ENCODE measurements around the gene NFATC2. TPM values are rescaled to one million over a fixed set of nuclear protein-coding genes. Genes with fewer than 3 reads are reported as not detected.

The NFATC2 gene
- total and polyA plus RNA-seq, 7 donors = 1.4 to 16.9 (median 5.0) TPM

DNA sequence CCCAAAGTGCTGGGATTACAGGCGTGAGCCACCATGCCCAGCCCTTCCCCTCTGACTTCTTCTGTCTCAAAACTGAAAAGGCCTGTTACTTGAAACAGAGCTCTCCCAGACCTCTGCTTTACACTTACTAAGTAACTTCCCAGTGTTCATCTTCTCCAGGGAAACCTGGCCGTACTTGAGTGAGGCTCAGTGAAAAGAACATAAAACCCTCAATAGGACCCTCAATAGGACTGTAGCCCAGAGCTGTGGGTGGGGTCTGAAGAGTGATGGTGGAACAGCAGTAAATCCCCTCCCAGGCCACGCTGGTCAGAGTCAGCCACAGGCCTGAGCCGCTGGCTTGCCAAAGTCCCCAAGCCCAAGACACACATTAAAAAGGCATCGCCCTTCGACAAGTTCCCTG, 145.4 kb downstream of the NFATC2 start:
- H3K27ac ChIP-seq = no peak overlapping the region
- DNase-seq = no peak
- intact Hi-C loops (cut with DNase I) = no loop called here

GRCh38 chr20:51396365-51396909, 146.1 kb downstream of the NFATC2 start:
- no peak for DNase-seq
- H3K27ac ChIP-seq = no peak overlapping the region
- no peaks in the 10 kb centered on the region for H3K27me3 ChIP-seq
- 88 to 93% methylated on average over 7 of the region's 7 CpGs for WGBS, 2 donors
- no peaks in the 10 kb centered on the region for H3K9me3 ChIP-seq
- TF ChIP-seq EP300 (IDR thresholded peaks at IDR 0.05) = no peak
- TF ChIP-seq, protein P1, sequence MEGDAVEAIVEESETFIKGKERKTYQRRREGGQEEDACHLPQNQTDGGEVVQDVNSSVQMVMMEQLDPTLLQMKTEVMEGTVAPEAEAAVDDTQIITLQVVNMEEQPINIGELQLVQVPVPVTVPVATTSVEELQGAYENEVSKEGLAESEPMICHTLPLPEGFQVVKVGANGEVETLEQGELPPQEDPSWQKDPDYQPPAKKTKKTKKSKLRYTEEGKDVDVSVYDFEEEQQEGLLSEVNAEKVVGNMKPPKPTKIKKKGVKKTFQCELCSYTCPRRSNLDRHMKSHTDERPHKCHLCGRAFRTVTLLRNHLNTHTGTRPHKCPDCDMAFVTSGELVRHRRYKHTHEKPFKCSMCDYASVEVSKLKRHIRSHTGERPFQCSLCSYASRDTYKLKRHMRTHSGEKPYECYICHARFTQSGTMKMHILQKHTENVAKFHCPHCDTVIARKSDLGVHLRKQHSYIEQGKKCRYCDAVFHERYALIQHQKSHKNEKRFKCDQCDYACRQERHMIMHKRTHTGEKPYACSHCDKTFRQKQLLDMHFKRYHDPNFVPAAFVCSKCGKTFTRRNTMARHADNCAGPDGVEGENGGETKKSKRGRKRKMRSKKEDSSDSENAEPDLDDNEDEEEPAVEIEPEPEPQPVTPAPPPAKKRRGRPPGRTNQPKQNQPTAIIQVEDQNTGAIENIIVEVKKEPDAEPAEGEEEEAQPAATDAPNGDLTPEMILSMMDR (IDR thresholded peaks at IDR 0.05) = no peak
- TF ChIP-seq POLR2A (IDR thresholded peaks at IDR 0.05) = no peak
- no peak for TF ChIP-seq POLR2AphosphoS5 (IDR thresholded peaks at IDR 0.05)
- no peaks in the 10 kb centered on the region for H3K4me1 ChIP-seq
- H3K4me3 ChIP-seq = no peak overlapping the region
- intact Hi-C loops (cut with DNase I) = no loop called here
- H3K36me3 ChIP-seq = no peaks in the 10 kb centered on the region

More for the DNA sequence above, 145.4 kb downstream of the NFATC2 start:
- 95% methylated on average over 6 of the region's 6 CpGs for WGBS, 2 donors
- Histone ChIP-seq H3K4me1 (no peaks in the 10 kb centered on the region), H3K27me3 (no peaks in the 10 kb centered on the region), H3K4me3 (no peak overlapping the region), H3K9me3 (no peaks in the 10 kb centered on the region), H3K36me3 (no peaks in the 10 kb centered on the region)
- no peak for TF ChIP-seq POLR2A (IDR thresholded peaks at IDR 0.05)
- no peak for TF ChIP-seq POLR2AphosphoS5 (IDR thresholded peaks at IDR 0.05)
- TF ChIP-seq, protein P1 (IDR thresholded peaks at IDR 0.05) = no peak
- TF ChIP-seq EP300 (IDR thresholded peaks at IDR 0.05) = no peak

- Histone ChIP-seq H3K4me3 (no peak overlapping the region), H3K36me3 (peaks cover 0 to 10% (median 0%) of the 10 kb centered on the region in 4 donors), H3K27me3 (no peaks in the 10 kb centered on the region), H3K27ac (peak overlapping the region in 1 of 4 donors; percentile 18), H3K4me1 (no peaks in the 10 kb centered on the region), H3K9me3 (no peaks in the 10 kb centered on the region)
- no peak for DNase-seq
- WGBS, 2 donors = 93 to 95% methylated on average over 6 of the region's 6 CpGs
- TF ChIP-seq, protein P1 (IDR thresholded peaks at IDR 0.05) = no peak
- TF ChIP-seq POLR2AphosphoS5 (IDR thresholded peaks at IDR 0.05) = no peak
- intact Hi-C loops (cut with DNase I) = no loop called here
Observed at GRCh38 chr20:51394706-51395105, 147.8 kb downstream of the NFATC2 start.

- peak overlapping the region in 2 of 4 donors; percentile 7 to 45 for H3K27ac ChIP-seq
- TF ChIP-seq EP300 (IDR thresholded peaks at IDR 0.05) = no peak
- no peak for TF ChIP-seq POLR2AphosphoS5 (IDR thresholded peaks at IDR 0.05)
- TF ChIP-seq, protein P1 (IDR thresholded peaks at IDR 0.05) = no peak
- TF ChIP-seq POLR2A (IDR thresholded peaks at IDR 0.05) = no peak
- WGBS, 2 donors = 61 to 83% methylated on average over 6 of the region's 6 CpGs
- no peak for DNase-seq
- H3K9me3 ChIP-seq = no peaks in the 10 kb centered on the region
- H3K36me3 ChIP-seq = peaks cover 0 to 10% (median 0%) of the 10 kb centered on the region in 4 donors
- H3K4me3 ChIP-seq = no peak overlapping the region
- no peaks in the 10 kb centered on the region for H3K4me1 ChIP-seq
- intact Hi-C loops (cut with DNase I) = no loop called here
- H3K27me3 ChIP-seq = no peaks in the 10 kb centered on the region
Observed at GRCh38 chr20:51393571-51393970, 148.9 kb downstream of the NFATC2 start.

GRCh38 chr20:51392614-51393186, 149.8 kb downstream of the NFATC2 start:
- intact Hi-C loops (cut with DNase I) = no loop called here
- no peak for DNase-seq
- no peak overlapping the region for H3K27ac ChIP-seq
- no peaks in the 10 kb centered on the region for H3K27me3 ChIP-seq
- H3K36me3 ChIP-seq = peaks cover 0 to 10% (median 0%) of the 10 kb centered on the region in 4 donors
- no peaks in the 10 kb centered on the region for H3K4me1 ChIP-seq
- no peak overlapping the region for H3K4me3 ChIP-seq
- TF ChIP-seq POLR2AphosphoS5 (IDR thresholded peaks at IDR 0.05) (no peak), EP300 (IDR thresholded peaks at IDR 0.05) (no peak), POLR2A (IDR thresholded peaks at IDR 0.05) (no peak)
- TF ChIP-seq, protein P1 (IDR thresholded peaks at IDR 0.05) = no peak
- no peaks in the 10 kb centered on the region for H3K9me3 ChIP-seq
- WGBS, 2 donors = 82 to 93% methylated on average over 7 of the region's 7 CpGs
